ENCODE measurements around the gene TGFBR3L. TPM values are rescaled to one million over a fixed set of nuclear protein-coding genes. Genes with fewer than 3 reads are reported as not detected.
A peak's percentile ranks its signal among the peaks of the same experiment; 100 is the strongest.

The TGFBR3L gene
- total and polyA plus RNA-seq, 2 of the 13 experiments (the other 11 are each of a cell fraction or from before 2014, with no cell fraction given): 0.20 to 1.0 TPM

GRCh38 chr19:7871437-7872305 lies 43.0 kb upstream of the TGFBR3L start (continued):
- TF ChIP-seq, protein P1, sequence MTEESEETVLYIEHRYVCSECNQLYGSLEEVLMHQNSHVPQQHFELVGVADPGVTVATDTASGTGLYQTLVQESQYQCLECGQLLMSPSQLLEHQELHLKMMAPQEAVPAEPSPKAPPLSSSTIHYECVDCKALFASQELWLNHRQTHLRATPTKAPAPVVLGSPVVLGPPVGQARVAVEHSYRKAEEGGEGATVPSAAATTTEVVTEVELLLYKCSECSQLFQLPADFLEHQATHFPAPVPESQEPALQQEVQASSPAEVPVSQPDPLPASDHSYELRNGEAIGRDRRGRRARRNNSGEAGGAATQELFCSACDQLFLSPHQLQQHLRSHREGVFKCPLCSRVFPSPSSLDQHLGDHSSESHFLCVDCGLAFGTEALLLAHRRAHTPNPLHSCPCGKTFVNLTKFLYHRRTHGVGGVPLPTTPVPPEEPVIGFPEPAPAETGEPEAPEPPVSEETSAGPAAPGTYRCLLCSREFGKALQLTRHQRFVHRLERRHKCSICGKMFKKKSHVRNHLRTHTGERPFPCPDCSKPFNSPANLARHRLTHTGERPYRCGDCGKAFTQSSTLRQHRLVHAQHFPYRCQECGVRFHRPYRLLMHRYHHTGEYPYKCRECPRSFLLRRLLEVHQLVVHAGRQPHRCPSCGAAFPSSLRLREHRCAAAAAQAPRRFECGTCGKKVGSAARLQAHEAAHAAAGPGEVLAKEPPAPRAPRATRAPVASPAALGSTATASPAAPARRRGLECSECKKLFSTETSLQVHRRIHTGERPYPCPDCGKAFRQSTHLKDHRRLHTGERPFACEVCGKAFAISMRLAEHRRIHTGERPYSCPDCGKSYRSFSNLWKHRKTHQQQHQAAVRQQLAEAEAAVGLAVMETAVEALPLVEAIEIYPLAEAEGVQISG (CRISPR knock-in tag; IDR thresholded peaks at IDR 0.05): 0 out of 2 replicates have a peak, but pooled peaks have one; percentile 12
- TF ChIP-seq, protein P2, sequence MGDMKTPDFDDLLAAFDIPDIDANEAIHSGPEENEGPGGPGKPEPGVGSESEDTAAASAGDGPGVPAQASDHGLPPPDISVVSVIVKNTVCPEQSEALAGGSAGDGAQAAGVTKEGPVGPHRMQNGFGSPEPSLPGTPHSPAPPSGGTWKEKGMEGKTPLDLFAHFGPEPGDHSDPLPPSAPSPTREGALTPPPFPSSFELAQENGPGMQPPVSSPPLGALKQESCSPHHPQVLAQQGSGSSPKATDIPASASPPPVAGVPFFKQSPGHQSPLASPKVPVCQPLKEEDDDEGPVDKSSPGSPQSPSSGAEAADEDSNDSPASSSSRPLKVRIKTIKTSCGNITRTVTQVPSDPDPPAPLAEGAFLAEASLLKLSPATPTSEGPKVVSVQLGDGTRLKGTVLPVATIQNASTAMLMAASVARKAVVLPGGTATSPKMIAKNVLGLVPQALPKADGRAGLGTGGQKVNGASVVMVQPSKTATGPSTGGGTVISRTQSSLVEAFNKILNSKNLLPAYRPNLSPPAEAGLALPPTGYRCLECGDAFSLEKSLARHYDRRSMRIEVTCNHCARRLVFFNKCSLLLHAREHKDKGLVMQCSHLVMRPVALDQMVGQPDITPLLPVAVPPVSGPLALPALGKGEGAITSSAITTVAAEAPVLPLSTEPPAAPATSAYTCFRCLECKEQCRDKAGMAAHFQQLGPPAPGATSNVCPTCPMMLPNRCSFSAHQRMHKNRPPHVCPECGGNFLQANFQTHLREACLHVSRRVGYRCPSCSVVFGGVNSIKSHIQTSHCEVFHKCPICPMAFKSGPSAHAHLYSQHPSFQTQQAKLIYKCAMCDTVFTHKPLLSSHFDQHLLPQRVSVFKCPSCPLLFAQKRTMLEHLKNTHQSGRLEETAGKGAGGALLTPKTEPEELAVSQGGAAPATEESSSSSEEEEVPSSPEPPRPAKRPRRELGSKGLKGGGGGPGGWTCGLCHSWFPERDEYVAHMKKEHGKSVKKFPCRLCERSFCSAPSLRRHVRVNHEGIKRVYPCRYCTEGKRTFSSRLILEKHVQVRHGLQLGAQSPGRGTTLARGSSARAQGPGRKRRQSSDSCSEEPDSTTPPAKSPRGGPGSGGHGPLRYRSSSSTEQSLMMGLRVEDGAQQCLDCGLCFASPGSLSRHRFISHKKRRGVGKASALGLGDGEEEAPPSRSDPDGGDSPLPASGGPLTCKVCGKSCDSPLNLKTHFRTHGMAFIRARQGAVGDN (CRISPR knock-in tag; IDR thresholded peaks at IDR 0.05): peak; percentile 28; the same call in 1 of the 2 replicates
- TF ChIP-seq SP1 (IDR thresholded peaks at IDR 0.05) (peak; percentile 71; the same call in 1 of the 2 replicates), SP1 (CRISPR knock-in tag; IDR thresholded peaks at IDR 0.05) (peak; percentile 86), ARNTL (CRISPR knock-in tag; IDR thresholded peaks at IDR 0.05) (peak; percentile 25; the same call in 1 of the 2 replicates), FOXC1 (CRISPR knock-in tag; IDR thresholded peaks at IDR 0.05; ENCODE audit: borderline replicate concordance) (0 out of 2 replicates have a peak, but pooled peaks have one; percentile 31), NR0B2 (CRISPR knock-in tag; IDR thresholded peaks at IDR 0.05) (0 out of 2 replicates have a peak, but pooled peaks have one; percentile 43), ZFP91 (CRISPR knock-in tag; IDR thresholded peaks at IDR 0.05; ENCODE audit: borderline replicate concordance) (peak; percentile 50; the same call in 1 of the 2 replicates), SAFB2 (CRISPR knock-in tag; IDR thresholded peaks at IDR 0.05; ENCODE audit: borderline replicate concordance, low read depth) (no peak; the same call in 1 of the 2 replicates)
- TF ChIP-seq, protein P3, sequence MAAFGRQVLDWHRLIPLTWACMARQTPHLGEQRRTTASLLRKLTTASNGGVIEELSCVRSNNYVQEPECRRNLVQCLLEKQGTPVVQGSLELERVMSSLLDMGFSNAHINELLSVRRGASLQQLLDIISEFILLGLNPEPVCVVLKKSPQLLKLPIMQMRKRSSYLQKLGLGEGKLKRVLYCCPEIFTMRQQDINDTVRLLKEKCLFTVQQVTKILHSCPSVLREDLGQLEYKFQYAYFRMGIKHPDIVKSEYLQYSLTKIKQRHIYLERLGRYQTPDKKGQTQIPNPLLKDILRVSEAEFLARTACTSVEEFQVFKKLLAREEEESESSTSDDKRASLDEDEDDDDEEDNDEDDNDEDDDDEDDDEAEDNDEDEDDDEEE (CRISPR knock-in tag; IDR thresholded peaks at IDR 0.05): 0 out of 2 replicates have a peak, but pooled peaks have one; percentile 74
- TF ChIP-seq, protein P4, sequence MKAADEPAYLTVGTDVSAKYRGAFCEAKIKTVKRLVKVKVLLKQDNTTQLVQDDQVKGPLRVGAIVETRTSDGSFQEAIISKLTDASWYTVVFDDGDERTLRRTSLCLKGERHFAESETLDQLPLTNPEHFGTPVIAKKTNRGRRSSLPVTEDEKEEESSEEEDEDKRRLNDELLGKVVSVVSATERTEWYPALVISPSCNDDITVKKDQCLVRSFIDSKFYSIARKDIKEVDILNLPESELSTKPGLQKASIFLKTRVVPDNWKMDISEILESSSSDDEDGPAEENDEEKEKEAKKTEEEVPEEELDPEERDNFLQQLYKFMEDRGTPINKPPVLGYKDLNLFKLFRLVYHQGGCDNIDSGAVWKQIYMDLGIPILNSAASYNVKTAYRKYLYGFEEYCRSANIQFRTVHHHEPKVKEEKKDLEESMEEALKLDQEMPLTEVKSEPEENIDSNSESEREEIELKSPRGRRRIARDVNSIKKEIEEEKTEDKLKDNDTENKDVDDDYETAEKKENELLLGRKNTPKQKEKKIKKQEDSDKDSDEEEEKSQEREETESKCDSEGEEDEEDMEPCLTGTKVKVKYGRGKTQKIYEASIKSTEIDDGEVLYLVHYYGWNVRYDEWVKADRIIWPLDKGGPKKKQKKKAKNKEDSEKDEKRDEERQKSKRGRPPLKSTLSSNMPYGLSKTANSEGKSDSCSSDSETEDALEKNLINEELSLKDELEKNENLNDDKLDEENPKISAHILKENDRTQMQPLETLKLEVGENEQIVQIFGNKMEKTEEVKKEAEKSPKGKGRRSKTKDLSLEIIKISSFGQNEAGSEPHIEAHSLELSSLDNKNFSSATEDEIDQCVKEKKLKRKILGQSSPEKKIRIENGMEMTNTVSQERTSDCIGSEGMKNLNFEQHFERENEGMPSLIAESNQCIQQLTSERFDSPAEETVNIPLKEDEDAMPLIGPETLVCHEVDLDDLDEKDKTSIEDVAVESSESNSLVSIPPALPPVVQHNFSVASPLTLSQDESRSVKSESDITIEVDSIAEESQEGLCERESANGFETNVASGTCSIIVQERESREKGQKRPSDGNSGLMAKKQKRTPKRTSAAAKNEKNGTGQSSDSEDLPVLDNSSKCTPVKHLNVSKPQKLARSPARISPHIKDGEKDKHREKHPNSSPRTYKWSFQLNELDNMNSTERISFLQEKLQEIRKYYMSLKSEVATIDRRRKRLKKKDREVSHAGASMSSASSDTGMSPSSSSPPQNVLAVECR (CRISPR knock-in tag; IDR thresholded peaks at IDR 0.05; ENCODE audit: borderline replicate concordance): peak; percentile 67

Measured in HepG2 (cell line).